ENCODE results near the gene ZFP69B. TPM values are rescaled to one million over a fixed set of nuclear protein-coding genes. Genes with fewer than 3 reads are reported as not detected.

ZFP69B gene
- total RNA-seq, 1 donor from 2014 or later: 4.0 TPM

- H3K4me3 Mint-ChIP-seq (ENCODE audit: unreplicated experiment): no peak overlapping the region
- H3K36me3 Mint-ChIP-seq (ENCODE audit: low read depth, unreplicated experiment): no peaks in the 10 kb centered on the region
- no peaks in the 10 kb centered on the region for H3K9me3 Mint-ChIP-seq (ENCODE audit: unreplicated experiment)
- no peak for TF ChIP-seq CTCF (IDR thresholded peaks at IDR 0.05; ENCODE audit: unreplicated experiment)
- DNase-seq (ENCODE audit: low spot score): no peak
- no peak overlapping the region for H3K27ac Mint-ChIP-seq (ENCODE audit: unreplicated experiment)
- H3K4me1 Mint-ChIP-seq (ENCODE audit: unreplicated experiment): peaks cover 24% of the 10 kb centered on the region
- no peaks in the 10 kb centered on the region for H3K27me3 Mint-ChIP-seq (ENCODE audit: unreplicated experiment)
Measured at GRCh38 chr1:40422630-40423263, 27.5 kb upstream of the ZFP69B start.

DNA sequence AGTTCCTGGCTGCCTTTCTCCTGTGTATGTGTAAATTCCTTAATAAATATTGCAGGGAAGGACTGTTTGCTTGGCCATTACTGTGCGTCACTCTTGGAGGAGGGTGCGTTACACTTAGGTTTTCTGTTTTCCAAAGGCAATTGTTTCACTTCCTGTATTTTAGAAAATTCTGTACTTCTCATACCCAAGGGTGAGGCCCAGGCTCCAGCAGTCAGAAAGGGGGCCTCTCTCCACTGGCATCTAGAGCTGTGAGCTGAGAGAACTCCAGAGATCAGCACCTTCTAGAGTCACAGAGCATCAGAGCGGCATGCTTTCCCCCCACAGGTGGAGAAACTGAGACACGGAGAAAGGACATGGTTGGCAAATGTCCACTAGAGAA is 27.0 kb upstream of the ZFP69B start:
- no peaks in the 10 kb centered on the region for H3K36me3 Mint-ChIP-seq (ENCODE audit: low read depth, unreplicated experiment)
- DNase-seq (ENCODE audit: low spot score): no peak
- H3K27ac Mint-ChIP-seq (ENCODE audit: unreplicated experiment): no peak overlapping the region
- H3K27me3 Mint-ChIP-seq (ENCODE audit: unreplicated experiment): no peaks in the 10 kb centered on the region
- H3K4me3 Mint-ChIP-seq (ENCODE audit: unreplicated experiment): no peak overlapping the region
- peaks cover 24% of the 10 kb centered on the region for H3K4me1 Mint-ChIP-seq (ENCODE audit: unreplicated experiment)
- TF ChIP-seq CTCF (IDR thresholded peaks at IDR 0.05; ENCODE audit: unreplicated experiment): no peak
- no peaks in the 10 kb centered on the region for H3K9me3 Mint-ChIP-seq (ENCODE audit: unreplicated experiment)

- DNase-seq (ENCODE audit: low spot score): no peak
- H3K4me3 Mint-ChIP-seq (ENCODE audit: unreplicated experiment): no peak overlapping the region
- no peaks in the 10 kb centered on the region for H3K27me3 Mint-ChIP-seq (ENCODE audit: unreplicated experiment)
- no peak for TF ChIP-seq CTCF (IDR thresholded peaks at IDR 0.05; ENCODE audit: unreplicated experiment)
- H3K27ac Mint-ChIP-seq (ENCODE audit: unreplicated experiment): no peak overlapping the region
- no peaks in the 10 kb centered on the region for H3K9me3 Mint-ChIP-seq (ENCODE audit: unreplicated experiment)
- no peaks in the 10 kb centered on the region for H3K36me3 Mint-ChIP-seq (ENCODE audit: low read depth, unreplicated experiment)
- peaks cover 24% of the 10 kb centered on the region for H3K4me1 Mint-ChIP-seq (ENCODE audit: unreplicated experiment)
Measured at GRCh38 chr1:40423951-40424618, 26.2 kb upstream of the ZFP69B start.

DNA sequence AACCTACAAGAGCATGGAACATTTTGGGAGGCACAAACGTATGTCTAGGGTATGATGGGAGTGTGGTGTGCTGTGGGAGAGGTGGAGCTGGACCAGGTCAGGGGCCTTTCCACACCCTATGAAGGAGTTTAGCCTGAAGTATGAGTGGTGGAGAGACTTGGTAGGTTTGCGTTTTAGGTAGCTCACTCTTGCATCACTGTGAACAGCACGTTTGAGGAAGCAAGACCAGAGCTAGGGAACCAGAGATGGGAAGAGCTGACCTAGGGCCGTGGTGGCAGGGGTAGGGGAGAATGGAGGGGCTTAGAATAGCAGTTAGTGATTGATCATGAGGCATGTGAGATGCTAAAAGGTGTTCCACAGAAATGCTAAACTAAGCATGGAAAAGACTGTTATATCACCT is 25.1 kb upstream of the ZFP69B start:
- Mint-ChIP-seq H3K27ac (ENCODE audit: unreplicated experiment) (no peak overlapping the region), H3K4me3 (ENCODE audit: unreplicated experiment) (no peak overlapping the region), H3K27me3 (ENCODE audit: unreplicated experiment) (no peaks in the 10 kb centered on the region), H3K9me3 (ENCODE audit: unreplicated experiment) (no peaks in the 10 kb centered on the region), H3K36me3 (ENCODE audit: low read depth, unreplicated experiment) (no peaks in the 10 kb centered on the region), H3K4me1 (ENCODE audit: unreplicated experiment) (peaks cover 22% of the 10 kb centered on the region)
- DNase-seq (ENCODE audit: low spot score): no peak
- no peak for TF ChIP-seq CTCF (IDR thresholded peaks at IDR 0.05; ENCODE audit: unreplicated experiment)

- Mint-ChIP-seq H3K27me3 (ENCODE audit: unreplicated experiment) (no peaks in the 10 kb centered on the region), H3K36me3 (ENCODE audit: low read depth, unreplicated experiment) (no peaks in the 10 kb centered on the region), H3K4me1 (ENCODE audit: unreplicated experiment) (no peaks in the 10 kb centered on the region), H3K9me3 (ENCODE audit: unreplicated experiment) (no peaks in the 10 kb centered on the region), H3K4me3 (ENCODE audit: unreplicated experiment) (no peak overlapping the region), H3K27ac (ENCODE audit: unreplicated experiment) (no peak overlapping the region)
- DNase-seq (ENCODE audit: low spot score): no peak
- no peak for TF ChIP-seq CTCF (IDR thresholded peaks at IDR 0.05; ENCODE audit: unreplicated experiment)
Measured at GRCh38 chr1:40431385-40431784, 18.9 kb upstream of the ZFP69B start.
